DOHH2 (cell line): ENCODE data around the gene UBE2D3.

Source experiments
- H3F3A ChIP-seq: fragments of 200-600 bp; sonication (generic), shearing (Covaris generic); 2 replicates; pipeline ENCODE4 v1.6.0; 2016; ENCODE audit warnings: antibody characterized with exemption, mild to moderate bottlenecking; ENCODE audit not compliant: control insufficient read depth, insufficient read depth
- H3K27ac ChIP-seq: fragments of 200-600 bp; sonication (generic); 2 replicates; pipeline ENCODE4 v1.5.1; 2014; ENCODE audit warnings: low read depth, mild to moderate bottlenecking, low read length, moderate library complexity
- H3K27me3 ChIP-seq: fragments of 200-600 bp; sonication (generic); 2 replicates; pipeline ENCODE4 v1.6.1; 2014; ENCODE audit warnings: mild to moderate bottlenecking, low read length, mixed read lengths; ENCODE audit not compliant: control insufficient read depth
- H3K36me3 ChIP-seq: fragments of 200-600 bp; sonication (generic); 2 replicates; pipeline ENCODE4 v1.6.1; 2014; ENCODE audit warnings: mild to moderate bottlenecking, low read length, moderate library complexity, mixed read lengths; ENCODE audit not compliant: control insufficient read depth
- H3K4me1 ChIP-seq: fragments of 200-600 bp; sonication (generic); 2 replicates; pipeline ENCODE4 v1.6.1; 2014; ENCODE audit warnings: mild to moderate bottlenecking, low read length, mixed read lengths; ENCODE audit not compliant: control insufficient read depth
- H3K4me2 ChIP-seq: fragments of 200-600 bp; sonication (generic); 2 replicates; pipeline ENCODE4 v1.6.0; 2014; ENCODE audit warnings: mild to moderate bottlenecking, low read length, moderate library complexity
- H3K4me3 ChIP-seq: fragments of 200-600 bp; sonication (generic); 2 replicates; pipeline ENCODE4 v1.5.1; 2014; ENCODE audit warnings: mild to moderate bottlenecking, low read length, mixed read lengths
- H3K79me2 ChIP-seq: fragments of 200-600 bp; sonication (generic); 2 replicates; pipeline ENCODE4 v1.6.1; 2014; ENCODE audit warnings: mild to moderate bottlenecking, low read length, mixed read lengths; ENCODE audit not compliant: control insufficient read depth
- H3K9me2 ChIP-seq: fragments of 200-600 bp; sonication (generic); replicated peaks from 2 replicates; pipeline ENCODE4 v1.6.1; 2014; ENCODE audit warnings: mild to moderate bottlenecking, low read length, mixed read lengths; ENCODE audit not compliant: control insufficient read depth
- H3K9me3 ChIP-seq: fragments of 200-600 bp; sonication (generic); 2 replicates; pipeline ENCODE4 v1.6.1; 2014; ENCODE audit warnings: antibody characterized with exemption, low read length, mixed read lengths; ENCODE audit not compliant: control insufficient read depth, insufficient read depth
- H4K20me1 ChIP-seq: fragments of 200-600 bp; sonication (generic); 2 replicates; pipeline ENCODE4 v1.6.0; 2014; ENCODE audit warnings: low read depth, mild to moderate bottlenecking, antibody characterized with exemption, low read length, moderate library complexity; ENCODE audit not compliant: control insufficient read depth, insufficient read depth
- EZH2phosphoT487 ChIP-seq: fragments of 200-600 bp; sonication (generic); IDR thresholded peaks from 2 replicates; pipeline ENCODE4 v1.6.1; 2017; ENCODE audit warnings: borderline replicate concordance, mild to moderate bottlenecking, antibody characterized with exemption, low read length, moderate library complexity, mixed read lengths
- TF ChIP-seq, protein P1 (sequence below): fragments of 200-600 bp; sonication (generic); IDR thresholded peaks from one replicate; pipeline ENCODE4 v1.5.1; 2014; ENCODE audit warnings: antibody characterized with exemption, mild to moderate bottlenecking, low read depth, low read length; ENCODE audit not compliant: poor library complexity, severe bottlenecking

UBE2D3 gene

DNA sequence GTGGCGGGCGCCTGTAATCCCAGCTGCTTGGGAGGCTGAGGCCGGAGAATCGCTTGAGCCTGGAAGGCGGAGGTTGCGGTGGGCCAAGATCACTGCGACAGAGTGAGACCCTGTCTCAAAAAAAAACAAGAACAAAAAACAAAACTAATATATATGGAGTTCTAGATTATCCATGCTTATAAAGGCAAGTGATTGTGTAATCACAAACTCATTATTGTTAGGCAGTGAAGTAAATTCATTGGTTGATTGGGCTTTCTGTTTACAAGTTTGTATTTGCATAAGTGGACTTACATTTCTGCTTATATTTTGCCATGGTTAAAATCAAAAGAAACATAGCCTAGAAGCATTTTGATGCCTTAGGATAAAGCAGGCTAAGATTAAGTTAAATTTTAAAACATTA lies 2.5 kb upstream of the UBE2D3 start:
- H3K27ac ChIP-seq: no peak overlapping the region
- H3K27me3 ChIP-seq: no peaks in the 10 kb centered on the region
- 0 out of 2 replicates have a peak, but pooled peaks cover 5% of the 10 kb centered on the region for H3F3A ChIP-seq
- H3K4me2 ChIP-seq: peak overlapping the region; percentile 67
- H3K79me2 ChIP-seq: peaks cover 87% of the 10 kb centered on the region
- H4K20me1 ChIP-seq: peaks cover 8% of the 10 kb centered on the region; the same call in 1 of the 2 replicates
- peaks cover 27% of the 10 kb centered on the region for H3K36me3 ChIP-seq
- TF ChIP-seq, protein P1, sequence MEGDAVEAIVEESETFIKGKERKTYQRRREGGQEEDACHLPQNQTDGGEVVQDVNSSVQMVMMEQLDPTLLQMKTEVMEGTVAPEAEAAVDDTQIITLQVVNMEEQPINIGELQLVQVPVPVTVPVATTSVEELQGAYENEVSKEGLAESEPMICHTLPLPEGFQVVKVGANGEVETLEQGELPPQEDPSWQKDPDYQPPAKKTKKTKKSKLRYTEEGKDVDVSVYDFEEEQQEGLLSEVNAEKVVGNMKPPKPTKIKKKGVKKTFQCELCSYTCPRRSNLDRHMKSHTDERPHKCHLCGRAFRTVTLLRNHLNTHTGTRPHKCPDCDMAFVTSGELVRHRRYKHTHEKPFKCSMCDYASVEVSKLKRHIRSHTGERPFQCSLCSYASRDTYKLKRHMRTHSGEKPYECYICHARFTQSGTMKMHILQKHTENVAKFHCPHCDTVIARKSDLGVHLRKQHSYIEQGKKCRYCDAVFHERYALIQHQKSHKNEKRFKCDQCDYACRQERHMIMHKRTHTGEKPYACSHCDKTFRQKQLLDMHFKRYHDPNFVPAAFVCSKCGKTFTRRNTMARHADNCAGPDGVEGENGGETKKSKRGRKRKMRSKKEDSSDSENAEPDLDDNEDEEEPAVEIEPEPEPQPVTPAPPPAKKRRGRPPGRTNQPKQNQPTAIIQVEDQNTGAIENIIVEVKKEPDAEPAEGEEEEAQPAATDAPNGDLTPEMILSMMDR: no peak
- no peak for TF ChIP-seq EZH2phosphoT487
- H3K9me2 ChIP-seq: no peaks in the 10 kb centered on the region
- H3K4me1 ChIP-seq: peaks cover 24% of the 10 kb centered on the region
- peak overlapping the region; percentile 94; the same call in 1 of the 2 replicates for H3K4me3 ChIP-seq
- H3K9me3 ChIP-seq: no peaks in the 10 kb centered on the region

DNA sequence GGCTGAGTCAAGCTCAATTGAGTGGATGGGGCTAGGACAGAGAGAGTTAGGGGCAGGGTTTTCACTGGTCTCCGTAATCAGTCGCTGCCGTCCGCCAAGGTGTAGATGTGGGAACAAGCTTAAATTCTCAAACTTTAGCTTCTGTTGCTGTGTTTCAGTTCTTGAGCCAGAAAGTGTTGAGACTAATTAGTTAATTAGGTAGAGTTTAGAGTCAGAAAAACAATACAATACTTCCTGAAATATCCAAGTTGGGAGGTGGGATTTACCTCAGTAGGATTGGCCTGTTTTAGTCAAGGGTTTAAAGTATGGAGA lies 1.1 kb upstream of the UBE2D3 start:
- no peaks in the 10 kb centered on the region for H3K27me3 ChIP-seq
- H3K27ac ChIP-seq: peak overlapping the region; percentile 91
- peaks cover 87% of the 10 kb centered on the region for H3K79me2 ChIP-seq
- H3K9me2 ChIP-seq: no peaks in the 10 kb centered on the region
- H3K4me3 ChIP-seq: peak overlapping the region; percentile 94
- H3K9me3 ChIP-seq: no peaks in the 10 kb centered on the region
- 0 out of 2 replicates have a peak, but pooled peaks cover 5% of the 10 kb centered on the region for H3F3A ChIP-seq
- TF ChIP-seq, protein P1: no peak
- TF ChIP-seq EZH2phosphoT487: no peak
- H3K4me2 ChIP-seq: peak overlapping the region; percentile 67
- H3K36me3 ChIP-seq: peaks cover 40% of the 10 kb centered on the region
- peaks cover 21% of the 10 kb centered on the region; the same call in 1 of the 2 replicates for H4K20me1 ChIP-seq
- H3K4me1 ChIP-seq: peaks cover 38% of the 10 kb centered on the region

DNA sequence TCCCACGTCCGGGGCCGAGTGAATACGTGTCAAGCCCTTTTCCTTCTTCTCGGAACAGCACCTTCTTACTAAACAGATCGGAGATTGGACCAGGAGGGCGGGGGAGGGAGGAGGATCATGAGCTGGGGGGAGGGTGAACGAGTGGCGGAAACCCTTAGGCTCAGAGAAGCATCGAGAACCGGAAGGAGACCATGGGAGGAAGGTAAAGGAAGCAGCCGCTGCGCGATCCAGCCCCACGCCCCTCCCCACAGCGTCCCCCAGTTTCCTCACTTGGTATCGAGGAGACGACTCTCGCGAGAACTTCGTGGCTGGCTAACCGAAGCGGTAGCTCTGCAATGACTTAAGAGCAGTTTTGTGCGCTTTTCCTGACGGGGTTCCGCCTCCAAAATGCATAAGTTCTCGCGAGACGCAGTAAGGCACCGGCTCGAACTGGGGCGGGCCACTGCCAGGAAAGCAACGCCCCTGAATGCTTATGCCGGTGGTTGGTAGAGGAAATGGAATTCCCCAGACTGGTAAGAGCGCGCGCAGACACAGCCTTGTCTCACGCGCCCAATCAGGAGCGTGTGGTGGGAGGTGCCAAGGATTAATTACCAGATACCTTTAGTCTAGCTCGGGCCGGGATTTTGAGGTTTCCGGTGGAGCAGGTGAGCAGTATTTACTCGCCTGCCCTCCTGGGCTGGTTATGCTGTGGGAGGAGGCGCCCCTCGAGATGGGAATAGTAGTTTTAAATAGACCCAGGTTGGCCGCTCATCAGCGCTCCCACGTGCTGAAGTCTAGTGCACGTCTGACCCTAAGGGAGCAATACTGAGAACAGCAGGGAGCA lies 534 bp upstream of the UBE2D3 start:
- Histone ChIP-seq H3K4me3 (peak overlapping the region; percentile 94), H3K27ac (peak overlapping the region; percentile 91), H3K27me3 (no peaks in the 10 kb centered on the region), H3F3A (0 out of 2 replicates have a peak, but pooled peaks cover 5% of the 10 kb centered on the region), H3K36me3 (peaks cover 46% of the 10 kb centered on the region), H4K20me1 (peaks cover 27% of the 10 kb centered on the region; the same call in 1 of the 2 replicates), H3K4me1 (peaks cover 44% of the 10 kb centered on the region), H3K9me2 (no peaks in the 10 kb centered on the region), H3K79me2 (peaks cover 88% of the 10 kb centered on the region), H3K9me3 (no peaks in the 10 kb centered on the region), H3K4me2 (peak overlapping the region; percentile 67)
- no peak for TF ChIP-seq EZH2phosphoT487
- TF ChIP-seq, protein P1: no peak
